Panc1 (cell line): ENCODE results near the gene CHST13. TPM values are rescaled to one million over a fixed set of nuclear protein-coding genes. Genes with fewer than 3 reads are reported as not detected.

ENCODE experiments used
- ATAC-seq: fragments of 200-7000 bp; cut with Tn5 transposase; 2 replicates; pipeline ENCODE4 v1.9.1; 2020; ENCODE audit warnings: mild to moderate bottlenecking, moderate library complexity
- BruUV-seq: library from RNA; stranded (reverse); fragments of 400-500 nt; replicated peaks from 2 replicates; lab custom pipeline; 2021; lab: Mats Ljungman, UMichigan
- CTCF ChIA-PET: fragments of 300-600 bp; sonication (Branson Sonifier 250); formaldehyde crosslinking; loops from one replicate; lab custom pipeline; 2022; ENCODE audit warnings: antibody characterized with exemption; lab: Charles Lee
- POLR2A ChIA-PET: fragments of 300-600 bp; sonication (Branson Sonifier 250); formaldehyde crosslinking; loops from one replicate; lab custom pipeline; 2022; ENCODE audit warnings: antibody characterized with exemption; lab: Charles Lee
- DNase-seq: peaks from one replicate; pipeline ENCODE4 v3.0.0-alpha.2; 2010; ENCODE audit warnings: low read depth, low spot score
- H3K27ac ChIP-seq: 2 replicates; pipeline ENCODE4 v1.5.1; 2011; ENCODE audit warnings: mild to moderate bottlenecking, low read length, inconsistent platforms
- H3K27me3 ChIP-seq: fragments of 200-500 bp; sonication (Bioruptor generic); 2 replicates; pipeline ENCODE4 v1.6.0; 2014; ENCODE audit warnings: low read length, inconsistent platforms; ENCODE audit not compliant: control insufficient read depth, insufficient read depth
- H3K36me3 ChIP-seq: fragments of 200-500 bp; sonication (Bioruptor generic); 2 replicates; pipeline ENCODE4 v1.5.1; 2014; ENCODE audit warnings: inconsistent platforms, mild to moderate bottlenecking, low read length, moderate library complexity; ENCODE audit not compliant: control insufficient read depth, insufficient read depth
- H3K4me1 ChIP-seq: 2 replicates; pipeline ENCODE4 v1.5.1; 2011; ENCODE audit warnings: inconsistent platforms, mild to moderate bottlenecking, low read length, moderate library complexity; ENCODE audit not compliant: control insufficient read depth, insufficient read depth
- H3K4me3 ChIP-seq, 2 experiments: 2 replicates each; pipeline ENCODE4 v1.5.1; 2011 to 2012; ENCODE audit warnings: low read depth in 2 of 2, low read length in 2 of 2, mild to moderate bottlenecking in 2 of 2, inconsistent platforms in 1 of 2, moderate library complexity in 1 of 2
- H3K9me3 ChIP-seq: fragments of 200-500 bp; sonication (Bioruptor generic); 2 replicates; pipeline ENCODE4 v1.5.1; 2014; ENCODE audit warnings: low read depth, mild to moderate bottlenecking, inconsistent platforms, low read length, moderate library complexity; ENCODE audit not compliant: control insufficient read depth, insufficient read depth
- CTCF ChIP-seq: fragments of 450-650 bp; IDR thresholded peaks from 2 replicates; pipeline ENCODE4 v1.5.1; 2017; ENCODE audit warnings: mild to moderate bottlenecking
- POLR2AphosphoS5 ChIP-seq: IDR thresholded peaks from 2 replicates; pipeline ENCODE4 v1.6.1; 2012; ENCODE audit warnings: mild to moderate bottlenecking, low read depth, low read length, moderate library complexity
- REST ChIP-seq, 2 experiments: IDR thresholded peaks; 2 replicates each; pipeline ENCODE4 v1.6.1; 2011 to 2012; ENCODE audit warnings: low read depth in 2 of 2, control low read depth in 1 of 2, low read length in 1 of 2, mild to moderate bottlenecking in 1 of 2, moderate library complexity in 1 of 2; ENCODE audit not compliant: insufficient read depth in 1 of 2
- SIN3A ChIP-seq: IDR thresholded peaks from 2 replicates; pipeline ENCODE4 v1.6.1; 2012; ENCODE audit warnings: low read depth, mild to moderate bottlenecking, low read length, moderate library complexity, borderline replicate concordance; ENCODE audit not compliant: insufficient read depth
- TCF7L2 ChIP-seq: IDR thresholded peaks from 2 replicates; pipeline ENCODE4 v1.6.1; 2011; ENCODE audit warnings: mild to moderate bottlenecking, low read depth, low read length, inconsistent platforms
- in situ Hi-C: cut with HindIII; loops from 2 replicates; pipeline ENCODE4 v1.10.0; 2016; ENCODE audit warnings: low sequenced_read_pairs, low pct_unique_long_range_greater_than_20kb
- intact Hi-C: fragments of 100-400 bp; cut with micrococcal nuclease; formaldehyde crosslinking; loops from one replicate; pipeline ENCODE4 v1.10.0; 2022; ENCODE audit not compliant: unreplicated experiment
- total RNA-seq: library from RNA; stranded (reverse); gene quantifications from one replicate; pipeline ENCODE4 v1.2.1, GENCODE V29; 2021; ENCODE audit not compliant: unreplicated experiment

CHST13 gene
- total RNA-seq, 1 experiment from 2014 or later = 0.64 TPM

- BruUV-seq = no TSS peak
- H3K4me3 ChIP-seq = no peak overlapping the region
- in situ Hi-C loops = no loop called here
- H3K9me3 ChIP-seq = no peaks in the 10 kb centered on the region
- H3K36me3 ChIP-seq = no peaks in the 10 kb centered on the region
- ATAC-seq (no peak), DNase-seq (no peak)
- CTCF ChIA-PET = interaction anchor here (0.5 kb wide), 1 partner anchor 8 kb away, joined by 3 read pairs; no protein-coding TSS in a partner anchor
- no peak overlapping the region for H3K27ac ChIP-seq
- H3K4me1 ChIP-seq = no peaks in the 10 kb centered on the region; the same call in 1 of the 2 replicates
- intact Hi-C loops = no loop called here
- H3K27me3 ChIP-seq = no peaks in the 10 kb centered on the region
- no peak for TF ChIP-seq POLR2AphosphoS5
- no peak for TF ChIP-seq SIN3A
- TF ChIP-seq TCF7L2 = no peak
- no peak for TF ChIP-seq REST (IDR thresholded peaks at IDR 0.05; ENCODE audit: insufficient read depth in 1 of 2, low read depth in 2 of 2, low read length in 1 of 2)
- no peak for TF ChIP-seq CTCF
- POLR2A ChIA-PET = no interaction called here
These were observed 29.6 kb upstream of the CHST13 start for GRCh38 chr3:126494204-126494969.

- no peak overlapping the region for H3K4me3 ChIP-seq
- H3K36me3 ChIP-seq = no peaks in the 10 kb centered on the region
- TF ChIP-seq CTCF (no peak), SIN3A (no peak), POLR2AphosphoS5 (no peak), TCF7L2 (no peak), REST (IDR thresholded peaks at IDR 0.05; ENCODE audit: insufficient read depth in 1 of 2, low read depth in 2 of 2, low read length in 1 of 2) (no peak)
- H3K9me3 ChIP-seq = no peaks in the 10 kb centered on the region
- ATAC-seq = no peak
- ChIA-PET CTCF (interaction anchor here (0.5 kb wide), 1 partner anchor 8 kb away, joined by 3 read pairs; no protein-coding TSS in a partner anchor), POLR2A (no interaction called here)
- no peak for DNase-seq
- in situ Hi-C loops = no loop called here
- no peaks in the 10 kb centered on the region; the same call in 1 of the 2 replicates for H3K4me1 ChIP-seq
- no peak overlapping the region for H3K27ac ChIP-seq
- intact Hi-C loops = no loop called here
- BruUV-seq = no TSS peak
- H3K27me3 ChIP-seq = no peaks in the 10 kb centered on the region
These were observed 29.1 kb upstream of the CHST13 start for GRCh38 chr3:126494970-126495230.
